SU-DHL-6 (cell line): ENCODE measurements around the gene RAMACL.

Source experiments
- H2AFZ ChIP-seq: fragments of 200-600 bp; sonication (generic); 2 replicates; pipeline ENCODE4 v1.6.1; 2014; ENCODE audit warnings: low read depth, mild to moderate bottlenecking, moderate library complexity, mixed read lengths, antibody characterized with exemption, low read length; ENCODE audit not compliant: severe bottlenecking
- H3F3A ChIP-seq: fragments of 200-600 bp; shearing (Covaris generic); 2 replicates; pipeline ENCODE4 v1.6.0; 2016; ENCODE audit warnings: antibody characterized with exemption, mild to moderate bottlenecking; ENCODE audit not compliant: insufficient read depth
- H3K27ac ChIP-seq: fragments of 200-600 bp; sonication (generic); 2 replicates; pipeline ENCODE4 v1.5.1; 2016; ENCODE audit warnings: low read depth, mild to moderate bottlenecking, low read length, moderate library complexity, mixed read lengths
- H3K27me3 ChIP-seq: fragments of 200-600 bp; sonication (generic), shearing (Covaris generic); 2 replicates; pipeline ENCODE4 v1.6.0; 2014; ENCODE audit warnings: mild to moderate bottlenecking, low read length
- H3K36me3 ChIP-seq: fragments of 200-600 bp; sonication (generic); 2 replicates; pipeline ENCODE4 v1.6.1; 2014; ENCODE audit warnings: mild to moderate bottlenecking, low read length, mixed read lengths
- H3K4me2 ChIP-seq: fragments of 300-600, 200-600 bp; shearing (Covaris generic), sonication (generic); 2 replicates; pipeline ENCODE4 v1.6.0; 2014; ENCODE audit warnings: low read length, low read depth, mild to moderate bottlenecking; ENCODE audit not compliant: poor library complexity, severe bottlenecking
- H3K4me3 ChIP-seq: fragments of 200-600 bp; sonication (generic); 2 replicates; pipeline ENCODE4 v1.5.1; 2014; ENCODE audit warnings: antibody characterized with exemption, low read length, mild to moderate bottlenecking, mixed read lengths; ENCODE audit not compliant: insufficient read depth, poor library complexity, severe bottlenecking
- H3K79me2 ChIP-seq: fragments of 200-600 bp; sonication (generic); 2 replicates; pipeline ENCODE4 v1.6.1; 2014; ENCODE audit warnings: mild to moderate bottlenecking, low read length, moderate library complexity; ENCODE audit not compliant: insufficient read depth
- H3K9ac ChIP-seq: fragments of 200-600 bp; sonication (generic); 2 replicates; pipeline ENCODE4 v1.7.0; 2014; ENCODE audit warnings: mild to moderate bottlenecking, low read length
- H3K9me2 ChIP-seq: fragments of 200-600 bp; sonication (generic); replicated peaks from 2 replicates; pipeline ENCODE4 v1.6.1; 2014; ENCODE audit warnings: low read length; ENCODE audit not compliant: insufficient read depth
- H3K9me3 ChIP-seq: fragments of 200-600 bp; sonication (generic); 2 replicates; pipeline ENCODE4 v1.6.1; 2014; ENCODE audit warnings: low read length, mixed read lengths; ENCODE audit not compliant: insufficient read depth
- H4K20me1 ChIP-seq: fragments of 200-600 bp; sonication (generic); 2 replicates; pipeline ENCODE4 v1.6.1; 2014; ENCODE audit warnings: low read depth, mild to moderate bottlenecking, antibody characterized with exemption, low read length, moderate library complexity, mixed read lengths
- EZH2phosphoT487 ChIP-seq: fragments of 200-600 bp; sonication (generic), shearing (Covaris generic); conservative IDR thresholded peaks from 2 replicates; pipeline ENCODE4 v1.6.1; 2018; ENCODE audit warnings: mild to moderate bottlenecking, antibody characterized with exemption, low read length, moderate library complexity, mixed read lengths
- TF ChIP-seq, protein P1 (sequence below): fragments of 200-600 bp; sonication (generic); IDR thresholded peaks from one replicate; pipeline ENCODE4 v1.5.1; 2017; ENCODE audit warnings: antibody characterized with exemption, mild to moderate bottlenecking, low read length, moderate library complexity; ENCODE audit not compliant: insufficient read depth, poor library complexity, severe bottlenecking

Gene RAMACL

DNA sequence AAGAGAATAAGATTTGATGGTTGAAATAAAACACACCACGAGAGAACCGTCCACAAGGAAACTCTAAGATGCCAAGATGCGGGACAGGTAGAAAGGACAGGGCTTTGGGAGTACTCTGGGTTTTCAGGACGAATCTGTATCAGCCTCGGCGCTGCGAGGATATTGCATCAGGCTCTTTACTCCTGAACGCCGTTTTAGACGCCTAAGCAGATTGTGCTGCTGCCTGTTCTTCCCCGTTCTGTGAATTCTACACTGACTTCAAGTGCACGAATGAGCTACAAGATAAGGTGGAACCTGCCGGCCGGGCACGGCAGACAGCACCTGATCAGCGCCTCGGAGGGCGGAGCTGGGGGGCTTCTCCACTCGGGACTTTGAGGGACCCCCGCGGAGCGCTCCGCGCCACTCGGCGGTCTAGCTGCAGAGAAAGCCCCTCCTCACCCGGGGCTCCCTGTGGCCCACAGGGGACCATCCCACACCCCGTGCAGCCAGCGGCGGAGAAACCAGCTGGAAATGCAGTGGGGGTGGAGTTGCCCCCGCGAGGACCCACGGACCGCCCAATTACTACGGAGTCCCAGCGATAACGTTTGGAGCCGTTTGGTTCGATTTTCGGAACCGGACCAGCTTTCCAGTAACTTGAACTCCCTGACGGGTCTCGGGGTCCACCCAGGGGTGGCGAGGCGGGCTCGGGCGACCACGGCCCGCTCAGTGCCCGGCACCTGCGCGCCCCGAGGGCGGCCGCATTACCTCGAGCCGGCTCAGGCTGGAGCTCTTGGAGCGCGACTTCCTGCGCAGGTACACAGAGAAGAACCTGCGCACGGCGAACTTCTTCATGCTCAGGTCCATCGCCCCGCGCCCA lies 39.9 kb upstream of the RAMACL start:
- Histone ChIP-seq H3K4me3 (no peak overlapping the region), H3K27me3 (no peaks in the 10 kb centered on the region), H3K9ac (no peak overlapping the region), H3K4me2 (no peak overlapping the region), H3F3A (no peaks in the 10 kb centered on the region), H4K20me1 (no peaks in the 10 kb centered on the region), H2AFZ (no peak overlapping the region), H3K9me3 (no peaks in the 10 kb centered on the region), H3K79me2 (no peaks in the 10 kb centered on the region), H3K36me3 (no peaks in the 10 kb centered on the region), H3K27ac (no peak overlapping the region), H3K9me2 (no peaks in the 10 kb centered on the region)
- TF ChIP-seq, protein P1, sequence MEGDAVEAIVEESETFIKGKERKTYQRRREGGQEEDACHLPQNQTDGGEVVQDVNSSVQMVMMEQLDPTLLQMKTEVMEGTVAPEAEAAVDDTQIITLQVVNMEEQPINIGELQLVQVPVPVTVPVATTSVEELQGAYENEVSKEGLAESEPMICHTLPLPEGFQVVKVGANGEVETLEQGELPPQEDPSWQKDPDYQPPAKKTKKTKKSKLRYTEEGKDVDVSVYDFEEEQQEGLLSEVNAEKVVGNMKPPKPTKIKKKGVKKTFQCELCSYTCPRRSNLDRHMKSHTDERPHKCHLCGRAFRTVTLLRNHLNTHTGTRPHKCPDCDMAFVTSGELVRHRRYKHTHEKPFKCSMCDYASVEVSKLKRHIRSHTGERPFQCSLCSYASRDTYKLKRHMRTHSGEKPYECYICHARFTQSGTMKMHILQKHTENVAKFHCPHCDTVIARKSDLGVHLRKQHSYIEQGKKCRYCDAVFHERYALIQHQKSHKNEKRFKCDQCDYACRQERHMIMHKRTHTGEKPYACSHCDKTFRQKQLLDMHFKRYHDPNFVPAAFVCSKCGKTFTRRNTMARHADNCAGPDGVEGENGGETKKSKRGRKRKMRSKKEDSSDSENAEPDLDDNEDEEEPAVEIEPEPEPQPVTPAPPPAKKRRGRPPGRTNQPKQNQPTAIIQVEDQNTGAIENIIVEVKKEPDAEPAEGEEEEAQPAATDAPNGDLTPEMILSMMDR, result no peak
- TF ChIP-seq EZH2phosphoT487, result no peak

DNA sequence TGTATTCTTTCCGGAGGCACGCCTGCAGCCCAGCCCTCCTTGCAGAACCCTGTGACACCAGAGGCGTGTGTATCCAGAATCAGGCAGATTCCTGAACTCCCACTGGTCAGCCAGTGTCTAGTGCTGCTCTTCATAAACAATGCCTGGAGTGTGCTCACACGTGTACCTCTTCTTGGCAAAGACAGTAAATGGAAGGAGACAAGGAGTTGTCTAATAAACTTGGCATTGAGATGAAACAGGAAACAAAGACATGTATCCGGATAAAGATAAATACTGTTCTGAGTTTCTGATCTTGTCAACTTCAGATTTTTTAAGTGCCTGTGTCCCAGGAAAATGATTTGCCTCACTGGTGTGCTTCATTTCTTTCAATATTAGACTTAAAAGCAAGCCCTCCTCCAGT lies 38.9 kb upstream of the RAMACL start:
- Histone ChIP-seq H4K20me1 (no peaks in the 10 kb centered on the region), H3K79me2 (no peaks in the 10 kb centered on the region), H3K36me3 (no peaks in the 10 kb centered on the region), H3K27ac (no peak overlapping the region), H3K9ac (no peak overlapping the region), H3K4me2 (no peak overlapping the region), H3K27me3 (no peaks in the 10 kb centered on the region), H3F3A (no peaks in the 10 kb centered on the region), H2AFZ (no peak overlapping the region), H3K9me2 (no peaks in the 10 kb centered on the region), H3K4me3 (no peak overlapping the region), H3K9me3 (no peaks in the 10 kb centered on the region)
- TF ChIP-seq, protein P1, result no peak
- TF ChIP-seq EZH2phosphoT487, result no peak

DNA sequence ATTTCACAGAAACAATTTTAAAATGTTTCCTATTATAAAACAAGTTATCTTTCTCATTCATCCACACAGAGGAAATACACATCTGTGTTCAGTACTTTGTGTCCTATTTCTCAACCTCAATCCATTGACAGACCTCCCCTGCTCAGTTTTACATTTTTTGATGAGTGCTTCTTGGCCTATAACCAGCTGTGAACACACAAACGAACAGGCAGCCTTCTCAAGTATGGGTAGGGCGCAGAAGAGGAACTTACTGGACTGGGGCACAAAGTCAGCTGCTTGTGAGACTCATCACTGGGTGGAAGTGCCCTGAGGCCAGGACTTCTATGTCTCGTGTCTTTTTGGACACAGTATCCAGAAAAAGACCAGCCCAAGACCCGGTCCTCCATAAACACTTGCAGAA lies 37.8 kb upstream of the RAMACL start:
- Histone ChIP-seq H3K79me2 (no peaks in the 10 kb centered on the region), H3K9me2 (no peaks in the 10 kb centered on the region), H3F3A (no peaks in the 10 kb centered on the region), H3K4me3 (no peak overlapping the region), H3K4me2 (no peak overlapping the region), H3K9me3 (no peaks in the 10 kb centered on the region), H3K27ac (no peak overlapping the region), H3K27me3 (no peaks in the 10 kb centered on the region), H3K36me3 (no peaks in the 10 kb centered on the region), H3K9ac (no peak overlapping the region), H2AFZ (no peak overlapping the region), H4K20me1 (no peaks in the 10 kb centered on the region)
- TF ChIP-seq, protein P1, result no peak
- no peak for TF ChIP-seq EZH2phosphoT487
